Spleen (tissue), 7 donors: ENCODE data around the gene ACP4.

Experiments used
- POLR2A ChIP-seq, 3 donors: fragments of 450-650 bp; IDR thresholded peaks; one replicate each; pipeline ENCODE4 v1.5.1; 2017; ENCODE audit warnings: antibody characterized with exemption in 3 of 3, mild to moderate bottlenecking in 1 of 3
- TF ChIP-seq, protein P1 (sequence below), 11 experiments: fragments of 200-600 bp in 7 of 11; fragments of 450-650 bp in 4 of 11; sonication (generic) in 4 of 11; IDR thresholded peaks in 8 of 11; conservative IDR thresholded peaks in 3 of 11; 1 replicate in 7 of 11; 2 replicates in 4 of 11; pipeline versions ENCODE4 v1.4.0 to v1.8.0; 2016 to 2021; ENCODE audit warnings: antibody characterized with exemption in 11 of 11, inconsistent platforms in 4 of 11, mild to moderate bottlenecking in 1 of 11
- donor health status: DM: no; HTN: no; CAD: no; lungs with moderate emphysema.
- donor health status: DM: no; HTN: no; CAD: no.
- donor health status: DM: no; HTN: no; CAD: no.

DNA sequence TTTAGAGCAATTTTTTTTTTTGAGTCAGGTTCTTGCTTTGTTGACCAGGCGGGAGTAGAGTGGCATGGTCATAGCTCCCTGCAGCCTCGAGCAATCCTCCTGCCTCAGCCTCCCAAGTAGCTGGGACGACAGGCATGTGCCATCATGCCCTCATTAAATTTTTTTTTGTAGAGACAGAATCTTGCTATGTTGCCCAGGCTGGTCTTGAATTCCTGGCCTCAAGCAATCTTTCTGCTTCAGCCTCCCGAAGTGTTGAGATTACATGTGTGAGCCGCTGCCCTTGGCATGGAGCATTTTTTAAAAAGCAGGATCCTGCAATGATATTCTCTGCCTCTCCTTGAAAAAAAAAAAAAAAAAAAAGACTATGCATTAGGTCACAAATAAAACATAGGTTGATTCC lies 14.1 kb upstream of the ACP4 start:
- TF ChIP-seq POLR2A (IDR thresholded peaks at IDR 0.05): no peak
- TF ChIP-seq, protein P1, sequence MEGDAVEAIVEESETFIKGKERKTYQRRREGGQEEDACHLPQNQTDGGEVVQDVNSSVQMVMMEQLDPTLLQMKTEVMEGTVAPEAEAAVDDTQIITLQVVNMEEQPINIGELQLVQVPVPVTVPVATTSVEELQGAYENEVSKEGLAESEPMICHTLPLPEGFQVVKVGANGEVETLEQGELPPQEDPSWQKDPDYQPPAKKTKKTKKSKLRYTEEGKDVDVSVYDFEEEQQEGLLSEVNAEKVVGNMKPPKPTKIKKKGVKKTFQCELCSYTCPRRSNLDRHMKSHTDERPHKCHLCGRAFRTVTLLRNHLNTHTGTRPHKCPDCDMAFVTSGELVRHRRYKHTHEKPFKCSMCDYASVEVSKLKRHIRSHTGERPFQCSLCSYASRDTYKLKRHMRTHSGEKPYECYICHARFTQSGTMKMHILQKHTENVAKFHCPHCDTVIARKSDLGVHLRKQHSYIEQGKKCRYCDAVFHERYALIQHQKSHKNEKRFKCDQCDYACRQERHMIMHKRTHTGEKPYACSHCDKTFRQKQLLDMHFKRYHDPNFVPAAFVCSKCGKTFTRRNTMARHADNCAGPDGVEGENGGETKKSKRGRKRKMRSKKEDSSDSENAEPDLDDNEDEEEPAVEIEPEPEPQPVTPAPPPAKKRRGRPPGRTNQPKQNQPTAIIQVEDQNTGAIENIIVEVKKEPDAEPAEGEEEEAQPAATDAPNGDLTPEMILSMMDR (IDR thresholded peaks at IDR 0.05 in 8 of 11, conservative IDR thresholded peaks at IDR 0.05 in 3 of 11): no peak
